ENCODE results near the gene RTL5.
A peak's percentile ranks its signal among the peaks of the same experiment; 100 is the strongest.

RTL5 gene

DNA sequence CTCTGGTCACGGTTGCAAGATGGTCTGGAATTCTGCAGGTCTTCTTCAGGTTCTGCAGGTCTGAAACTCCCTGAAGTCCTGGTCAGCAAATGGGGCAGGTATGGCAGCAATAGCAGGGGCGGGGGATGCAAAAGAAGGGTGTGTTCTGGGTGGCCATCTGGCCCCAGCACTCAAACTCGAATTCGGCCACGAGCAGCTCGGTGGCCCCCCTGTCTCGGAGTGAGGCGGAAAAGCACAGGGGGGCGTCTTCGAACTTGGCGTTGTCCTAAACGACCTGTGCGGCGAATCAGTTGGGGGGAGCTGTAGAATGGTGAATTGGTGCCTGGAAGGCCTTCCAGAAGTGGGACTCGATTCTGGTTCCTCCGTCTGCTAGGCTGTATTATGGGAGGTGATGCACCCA, 2.1 kb downstream of the RTL5 start:
- DNase-seq (ENCODE audit: low read depth), result no peak

DNA sequence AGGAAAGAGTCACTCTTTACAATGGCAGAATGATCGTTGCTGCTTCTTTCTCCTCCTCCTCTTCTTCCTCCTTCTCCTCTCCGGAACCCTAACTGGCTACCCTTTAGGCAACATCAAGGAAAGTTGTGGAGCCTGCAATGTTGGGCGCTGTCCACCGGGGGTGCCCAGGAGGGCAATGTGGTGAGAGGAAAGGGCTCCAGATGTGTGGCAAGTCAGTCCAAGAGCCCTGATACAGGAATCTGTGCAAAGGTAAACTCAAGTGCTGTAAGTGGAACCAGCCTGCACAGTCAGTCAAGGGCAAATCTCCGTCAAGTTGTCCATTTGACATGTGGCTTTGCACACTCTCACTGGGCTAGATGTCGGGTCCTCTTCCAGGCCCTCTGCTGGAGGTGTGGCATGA, 2.8 kb downstream of the RTL5 start:
- DNase-seq (ENCODE audit: low read depth), result no peak

DNA sequence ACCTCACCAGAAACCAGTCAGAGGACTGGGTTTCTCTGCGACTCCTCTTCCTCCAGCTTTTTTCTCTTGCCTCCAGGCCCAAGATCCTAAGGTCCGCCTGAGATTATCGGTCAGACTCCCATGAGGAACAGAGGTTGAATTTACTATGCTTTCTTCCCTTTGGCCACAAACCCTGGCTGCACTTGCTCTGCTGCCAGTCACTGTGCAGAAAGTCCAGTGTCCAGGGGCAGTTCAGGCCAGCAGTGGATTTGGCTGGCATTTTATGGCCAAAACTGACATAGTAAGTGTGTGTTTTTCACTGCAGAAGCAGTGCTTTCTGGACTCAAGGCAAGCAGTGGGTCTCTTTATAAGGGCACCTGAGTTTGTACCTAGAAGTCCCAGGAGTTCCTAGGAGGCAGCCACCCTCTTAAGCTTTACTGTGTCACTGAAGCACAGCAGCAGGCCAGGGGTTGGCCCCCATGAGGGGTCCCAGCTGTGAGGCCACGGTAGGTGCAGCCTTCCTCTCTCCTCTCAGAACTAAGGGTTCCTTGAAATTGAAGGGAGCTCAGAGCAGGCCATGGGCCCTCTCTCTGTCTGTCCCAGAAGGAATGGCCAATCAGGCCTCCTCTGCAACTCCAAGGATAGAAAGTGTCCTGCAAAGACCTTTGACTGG, 3.4 kb downstream of the RTL5 start:
- DNase-seq (ENCODE audit: low read depth), result no peak

DNA sequence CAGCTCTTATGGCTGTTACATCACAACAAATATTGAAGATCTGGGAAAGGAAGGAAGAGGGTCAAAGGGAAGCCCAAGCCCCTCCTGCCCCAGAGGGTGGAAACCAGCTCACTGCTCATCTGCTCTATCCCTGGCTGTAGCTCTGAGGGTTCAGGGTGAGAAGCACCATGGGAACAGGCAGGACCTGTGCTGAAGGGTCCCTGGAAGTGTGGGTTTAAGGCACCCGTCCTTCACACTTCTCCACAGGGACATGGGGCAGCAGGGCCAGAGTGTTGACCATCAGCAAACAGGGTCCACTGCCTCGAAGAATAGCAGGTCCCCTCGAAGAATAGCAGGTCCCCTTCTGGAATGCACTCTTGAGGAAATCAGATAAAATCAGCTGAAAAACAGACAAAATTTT, 4.4 kb downstream of the RTL5 start:
- no peak for DNase-seq (ENCODE audit: low read depth)

DNA sequence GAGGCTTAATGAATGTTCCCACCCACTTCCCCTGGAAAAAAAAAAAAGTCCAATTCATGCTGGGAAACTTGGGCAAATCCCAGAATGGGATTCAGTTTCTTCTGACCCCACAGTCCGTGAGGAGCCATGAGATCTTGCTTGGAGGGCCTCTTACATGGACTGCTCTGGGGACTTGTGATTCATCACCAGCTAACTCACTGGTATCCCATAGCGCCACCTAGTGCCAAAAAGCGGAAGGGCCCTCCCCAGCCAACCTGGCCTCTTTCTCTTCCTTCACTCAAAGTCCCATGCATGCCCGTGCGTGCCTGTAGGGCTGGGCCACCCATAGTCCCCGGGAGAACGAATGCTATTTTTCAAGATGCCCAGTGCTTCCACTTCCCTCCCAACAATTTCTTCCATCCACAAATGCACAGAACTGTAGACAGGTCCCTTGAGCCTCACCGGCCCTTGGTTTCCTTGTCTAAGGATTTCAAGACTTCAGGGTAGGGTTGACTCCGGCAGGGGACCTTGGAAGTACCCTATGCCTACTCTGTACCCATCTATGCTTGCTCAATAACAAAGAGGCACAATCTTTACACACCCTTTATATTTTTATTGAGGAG, 5.1 kb downstream of the RTL5 start:
- DNase-seq (ENCODE audit: low read depth), result peak; percentile 66

DNA sequence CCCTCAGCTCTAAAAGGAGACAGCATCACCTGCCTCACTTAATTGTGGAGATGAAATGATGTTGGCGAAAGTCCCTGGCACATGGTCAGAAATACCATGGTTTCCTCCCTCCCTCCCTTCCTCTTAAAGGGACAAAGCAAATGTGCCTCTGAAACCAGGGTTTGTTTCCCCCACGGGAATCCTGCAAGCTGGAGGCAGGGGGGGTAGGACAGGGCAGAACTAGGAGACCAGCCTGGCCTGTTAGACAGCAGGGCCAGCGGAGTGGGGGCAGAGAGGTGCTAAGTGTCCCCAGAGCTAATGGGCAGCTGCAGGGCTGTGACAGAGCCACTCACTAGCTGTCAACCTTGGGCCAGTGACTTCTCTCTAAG, 5.7 kb downstream of the RTL5 start:
- no peak for DNase-seq (ENCODE audit: low read depth)

DNA sequence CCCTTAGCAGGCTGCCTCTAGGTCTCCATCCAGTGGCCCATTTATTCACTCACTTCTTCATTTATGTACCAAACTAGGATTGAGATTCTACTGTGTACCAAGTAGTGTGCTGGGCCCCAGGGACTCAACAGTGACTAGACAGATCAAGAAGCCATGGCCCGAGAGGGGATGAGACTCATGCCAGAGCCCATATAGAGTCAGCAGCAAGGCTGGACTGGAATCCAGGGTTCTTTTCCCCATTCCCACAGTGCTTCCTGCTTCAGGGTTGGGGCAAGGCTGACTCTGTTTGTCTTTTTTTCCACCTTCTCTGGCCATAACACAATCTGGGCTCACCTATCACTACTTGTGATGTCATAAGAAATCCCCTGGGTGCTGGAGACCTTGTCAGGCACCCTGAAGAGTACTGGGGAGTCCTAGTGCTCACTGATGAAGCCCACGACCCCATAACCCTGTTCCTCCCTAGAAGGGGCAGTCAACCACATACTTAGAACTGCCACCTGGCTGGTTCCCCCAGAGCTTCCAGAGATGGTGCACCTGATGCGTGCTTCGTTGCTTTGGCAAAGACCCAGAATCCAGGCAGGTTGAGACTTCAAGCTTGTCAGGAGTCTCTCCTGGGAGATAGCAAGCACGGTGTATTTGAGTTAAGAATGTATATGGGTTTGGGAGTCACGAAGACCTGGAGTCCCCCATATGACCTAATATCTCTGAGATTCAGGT, 6.2 kb downstream of the RTL5 start:
- no peak for DNase-seq (ENCODE audit: low read depth)

DNA sequence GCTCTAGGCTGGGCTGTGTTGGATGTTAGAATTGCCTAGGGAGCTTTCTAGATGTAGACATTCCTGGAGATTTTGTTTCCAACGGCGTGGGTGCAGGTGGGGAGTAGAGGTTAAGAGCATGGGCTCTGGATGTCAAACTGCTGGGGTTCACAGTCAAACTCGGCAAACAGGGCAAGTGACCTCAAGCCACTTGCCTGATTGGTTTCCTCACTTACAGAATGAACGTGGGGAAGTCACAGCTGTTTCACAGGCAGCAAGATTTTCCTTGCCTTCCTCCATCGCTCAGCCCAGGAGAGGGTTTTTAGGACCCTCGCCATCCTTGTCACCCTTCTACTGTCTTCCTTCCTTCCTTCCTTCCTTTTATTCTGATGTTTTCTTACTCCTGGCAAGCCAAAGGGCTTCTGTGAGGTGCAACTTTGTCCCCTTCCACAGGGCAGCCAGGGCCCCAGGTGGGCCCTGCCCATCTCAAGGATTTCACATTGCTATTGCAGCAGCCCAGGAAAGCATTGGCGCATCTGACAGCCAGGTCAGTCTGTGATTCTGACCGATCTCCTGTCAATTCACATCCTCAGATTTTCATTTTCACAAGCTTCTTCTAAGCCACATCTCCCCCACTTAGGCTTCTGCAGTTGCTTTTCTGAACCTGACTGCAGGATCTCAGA, 7.0 kb downstream of the RTL5 start:
- no peak for DNase-seq (ENCODE audit: low read depth)

DNA sequence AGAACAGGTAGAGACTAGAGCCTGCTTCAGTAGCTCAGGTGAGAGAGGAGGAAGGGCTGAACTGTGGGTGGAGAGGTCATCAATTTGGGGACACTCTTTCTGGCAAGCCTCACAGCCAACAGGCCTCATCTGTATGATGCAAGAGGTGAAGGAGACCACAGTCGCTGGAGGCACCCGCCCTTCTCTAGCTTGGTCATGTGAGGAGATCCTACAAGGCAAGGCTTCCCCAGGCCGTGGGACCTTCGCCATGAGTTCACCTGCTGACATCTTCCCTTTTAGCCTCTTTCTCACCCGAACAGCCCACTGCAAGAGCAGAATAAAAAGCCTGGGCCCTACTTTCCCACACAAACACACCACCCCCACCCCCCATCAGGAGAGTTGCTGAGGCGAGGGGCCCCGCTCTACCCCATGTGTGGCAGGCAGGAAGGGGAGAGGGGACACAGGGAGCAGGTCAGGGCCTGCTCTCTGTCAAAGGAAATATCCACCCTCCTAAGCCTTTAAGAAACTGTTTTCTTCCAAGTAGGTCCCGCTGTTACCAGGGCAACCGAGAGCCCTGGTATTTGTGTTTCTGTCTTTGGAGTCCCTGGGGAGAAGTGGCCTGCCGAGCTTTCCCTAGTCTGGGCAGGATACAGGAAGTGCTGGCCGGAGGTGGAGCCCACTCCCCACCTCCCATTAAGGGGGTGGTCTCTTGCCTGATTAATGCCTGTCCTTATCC, 8.1 kb downstream of the RTL5 start:
- DNase-seq (ENCODE audit: low read depth), result no peak

DNA sequence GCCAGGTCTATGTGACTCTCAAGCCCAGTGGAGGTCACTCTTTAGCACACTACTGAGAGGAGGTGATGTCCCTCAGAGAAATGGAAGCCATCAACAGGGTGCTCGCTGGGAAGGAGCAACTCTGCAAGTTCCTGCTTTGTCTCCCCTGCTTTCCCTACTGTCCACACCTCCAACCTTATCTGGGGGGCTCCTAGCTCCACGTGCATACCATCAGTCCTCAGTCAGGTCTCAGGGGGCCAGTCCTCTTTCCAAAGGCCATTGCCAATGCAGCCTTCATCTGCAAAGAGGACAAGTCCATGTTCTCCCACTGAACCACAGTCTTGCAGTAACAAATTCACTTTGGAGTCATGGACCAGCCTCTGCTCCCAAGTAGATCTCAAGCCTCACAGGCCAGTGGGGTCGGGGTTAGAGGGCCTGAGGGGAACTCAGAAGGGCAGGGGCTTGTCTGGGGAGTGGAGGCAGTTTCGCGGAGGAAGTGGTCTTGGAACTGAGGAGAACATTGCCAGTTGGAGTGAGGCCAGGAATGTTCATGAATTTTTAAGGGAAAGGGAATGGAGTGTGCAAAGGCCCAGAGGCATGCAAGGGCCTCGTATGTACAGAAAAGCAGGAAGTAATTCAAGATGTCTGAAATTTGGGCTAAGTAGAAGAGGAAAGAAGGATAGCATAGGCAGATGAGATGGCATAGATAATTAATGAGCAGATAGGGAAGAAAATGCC, 8.9 kb downstream of the RTL5 start:
- DNase-seq (ENCODE audit: low read depth), result no peak

DNA sequence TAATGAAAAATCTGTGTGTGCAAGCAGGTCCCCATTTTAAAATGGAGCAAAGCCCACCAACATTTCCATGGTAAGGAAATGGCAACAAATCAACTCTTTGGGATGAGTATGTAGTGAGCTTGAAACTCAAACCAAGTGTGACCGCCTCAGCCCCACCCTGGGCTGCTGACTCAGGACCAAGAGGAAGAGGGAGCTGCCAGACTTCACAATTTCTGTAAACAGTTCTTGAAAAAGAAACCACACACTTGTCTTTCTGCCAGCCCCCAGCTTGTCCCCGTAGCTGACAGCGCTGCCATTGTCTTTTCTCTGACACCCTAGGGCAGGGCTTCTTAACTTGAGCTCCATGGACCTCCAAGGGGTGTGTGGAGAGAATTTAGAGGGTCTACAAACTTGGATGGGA, 10.3 kb downstream of the RTL5 start:
- DNase-seq (ENCODE audit: low read depth), result no peak

DNA sequence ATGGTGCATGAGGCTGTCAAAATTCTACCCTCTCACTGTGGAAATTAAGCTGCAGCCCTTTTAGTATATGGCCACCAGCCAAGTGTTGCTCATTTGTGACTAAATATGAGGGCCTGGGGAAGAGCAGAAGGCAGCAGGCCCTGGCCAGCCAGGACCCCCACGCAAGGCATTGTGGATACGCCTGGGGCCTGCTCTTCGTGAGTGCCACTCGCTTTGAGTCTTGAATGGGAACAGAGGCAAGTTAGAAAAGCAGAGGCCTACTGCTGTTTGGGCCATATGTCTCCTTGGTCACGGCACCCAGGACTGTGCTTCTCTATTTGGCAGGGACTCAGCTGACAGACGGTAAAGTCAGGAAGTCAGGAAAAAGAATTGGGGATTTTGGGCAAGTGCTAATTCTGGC, 10.9 kb downstream of the RTL5 start:
- DNase-seq (ENCODE audit: low read depth), result no peak

DNA sequence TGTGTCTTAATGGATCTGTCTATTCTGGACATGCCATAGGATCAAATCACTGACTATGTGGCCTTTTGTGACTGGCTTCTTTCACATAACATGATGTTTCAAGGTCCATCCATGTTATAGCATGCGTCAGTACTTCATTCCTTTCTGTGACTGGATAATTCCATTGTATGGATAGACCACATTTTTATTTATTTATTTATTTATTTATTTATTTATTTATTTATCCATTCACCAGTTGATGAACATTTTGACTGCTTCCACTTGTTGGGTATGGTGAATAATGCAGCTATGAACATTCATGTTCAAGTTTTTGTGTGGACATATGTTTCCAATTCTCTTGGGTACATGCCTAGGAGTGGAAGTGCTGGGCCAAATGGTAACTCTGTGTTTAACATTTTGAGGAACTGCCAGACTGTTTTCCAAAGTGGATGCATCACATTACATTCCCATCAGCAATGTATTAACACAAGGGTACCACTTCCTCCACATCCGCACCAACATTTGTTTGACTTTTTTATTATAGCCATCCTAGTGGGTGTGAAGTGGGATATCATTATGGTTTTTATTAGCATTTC, 14.0 kb downstream of the RTL5 start:
- DNase-seq (ENCODE audit: low read depth), result no peak

DNA sequence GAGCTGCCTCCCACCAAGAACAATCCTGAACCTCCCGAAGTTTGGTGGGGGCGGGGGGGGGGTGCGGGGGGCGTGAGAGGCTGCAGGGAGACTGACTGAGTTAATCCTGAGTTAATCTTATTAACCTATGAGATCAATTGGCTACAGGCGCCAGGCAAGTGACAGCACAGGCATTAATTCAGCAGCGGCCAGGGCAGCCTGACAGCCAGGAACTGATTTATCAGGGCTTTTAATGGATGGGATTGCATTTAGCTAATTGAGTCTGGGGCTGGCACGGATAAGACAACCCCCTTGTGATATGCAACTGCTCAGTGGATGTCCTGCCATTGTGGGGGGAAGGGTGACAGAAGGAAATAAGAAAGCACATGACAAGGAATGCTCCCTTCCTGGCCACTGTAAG, 16.3 kb downstream of the RTL5 start:
- DNase-seq (ENCODE audit: low read depth), result no peak

DNA sequence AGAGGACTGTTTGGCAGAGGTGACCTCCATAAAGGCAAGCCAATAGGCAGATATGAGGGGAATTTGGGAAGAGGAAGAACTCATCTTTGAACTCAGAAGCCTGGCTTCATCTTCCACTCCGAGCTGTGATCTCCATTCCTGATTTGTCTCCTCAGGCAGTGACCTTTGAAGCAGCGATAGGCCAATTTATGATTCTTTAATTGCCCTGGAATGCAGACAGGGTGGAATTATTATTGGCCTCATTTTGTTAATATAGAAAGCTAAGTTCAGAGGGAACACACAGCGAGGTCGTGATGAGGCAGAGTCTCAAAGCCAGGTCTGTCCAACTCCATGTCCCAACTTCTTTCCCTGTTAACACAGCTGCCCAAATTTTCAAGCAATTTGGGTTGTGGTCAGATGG, 16.9 kb downstream of the RTL5 start:
- DNase-seq (ENCODE audit: low read depth), result no peak

DNA sequence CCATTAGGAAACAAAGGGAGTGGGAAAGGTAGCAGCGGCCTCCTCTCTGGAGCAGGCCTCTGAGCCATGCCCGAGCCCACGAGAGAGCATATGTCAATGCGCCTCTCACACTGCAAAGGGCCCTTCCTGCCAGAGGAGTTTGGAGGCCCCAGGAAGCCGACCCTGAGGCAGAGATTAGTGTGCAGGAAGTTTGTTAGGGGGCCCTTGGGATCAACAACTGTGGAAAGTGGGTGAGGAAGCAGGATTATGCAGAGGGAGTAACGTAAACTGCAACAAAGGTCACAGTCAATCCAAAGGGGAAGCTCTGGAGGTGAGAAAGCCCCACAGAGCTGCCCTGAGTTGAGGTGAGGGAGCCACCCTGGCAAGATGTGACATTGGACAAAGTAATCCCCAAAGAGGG, 17.4 kb downstream of the RTL5 start:
- DNase-seq (ENCODE audit: low read depth), result no peak

DNA sequence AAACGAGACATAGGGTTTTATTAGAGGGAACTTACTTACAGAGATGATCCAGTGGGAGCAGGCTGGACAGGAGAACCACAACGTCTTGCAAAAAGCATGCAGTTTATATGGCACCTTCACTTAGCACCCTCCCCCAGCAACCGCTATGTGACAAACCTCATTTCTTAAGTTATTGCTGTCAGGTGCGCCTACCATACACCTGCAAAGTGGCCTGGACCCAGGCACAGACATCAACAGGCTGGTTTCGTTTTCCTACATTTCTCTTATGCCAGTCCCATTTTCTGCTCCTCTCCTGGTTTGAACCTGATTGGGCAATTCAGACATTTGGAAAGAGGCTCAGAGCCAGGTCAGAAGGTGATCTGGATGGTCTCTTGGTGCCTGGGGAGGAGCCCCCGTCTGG, 18.3 kb downstream of the RTL5 start:
- no peak for DNase-seq (ENCODE audit: low read depth)

DNA sequence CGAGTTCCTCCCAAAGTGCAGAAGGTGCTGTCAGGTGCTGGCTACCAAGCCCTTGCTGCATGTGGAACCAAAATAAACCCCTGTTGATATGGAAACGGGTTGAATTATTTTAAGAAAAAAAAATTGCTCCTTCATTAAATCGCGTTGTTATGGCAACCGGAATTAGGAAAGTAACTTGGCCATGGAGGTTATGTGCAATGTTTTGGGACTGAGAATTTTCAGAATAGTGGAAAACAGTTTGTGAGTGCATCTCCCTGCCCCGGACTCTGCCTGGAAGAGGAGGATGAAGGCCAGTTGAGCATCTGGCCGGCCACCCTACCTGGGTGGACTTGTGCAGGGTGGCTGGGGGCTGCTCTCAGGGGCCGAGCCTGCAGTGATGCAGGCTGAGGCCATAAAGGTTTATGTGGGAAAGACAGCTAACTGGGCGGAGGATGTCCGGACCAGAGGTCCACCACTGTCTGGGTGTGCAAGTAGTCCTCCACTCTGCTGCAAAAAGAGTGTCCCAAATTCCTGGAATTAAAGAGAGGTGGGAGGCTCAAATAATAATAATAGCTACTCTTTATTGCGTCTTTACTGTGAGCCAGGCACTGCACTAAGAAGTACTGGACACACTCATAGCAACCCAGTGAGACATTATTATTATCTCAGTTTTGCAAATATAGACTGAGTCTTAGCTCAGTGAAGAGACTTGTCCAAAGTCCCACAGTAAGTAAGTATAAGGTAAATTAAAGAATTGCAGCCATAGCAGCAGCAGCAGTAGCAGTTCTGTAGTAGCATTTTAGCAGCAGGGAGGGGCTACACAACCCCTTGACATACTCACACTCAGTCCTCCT, 20.6 kb downstream of the RTL5 start:
- DNase-seq (ENCODE audit: low read depth), result no peak

DNA sequence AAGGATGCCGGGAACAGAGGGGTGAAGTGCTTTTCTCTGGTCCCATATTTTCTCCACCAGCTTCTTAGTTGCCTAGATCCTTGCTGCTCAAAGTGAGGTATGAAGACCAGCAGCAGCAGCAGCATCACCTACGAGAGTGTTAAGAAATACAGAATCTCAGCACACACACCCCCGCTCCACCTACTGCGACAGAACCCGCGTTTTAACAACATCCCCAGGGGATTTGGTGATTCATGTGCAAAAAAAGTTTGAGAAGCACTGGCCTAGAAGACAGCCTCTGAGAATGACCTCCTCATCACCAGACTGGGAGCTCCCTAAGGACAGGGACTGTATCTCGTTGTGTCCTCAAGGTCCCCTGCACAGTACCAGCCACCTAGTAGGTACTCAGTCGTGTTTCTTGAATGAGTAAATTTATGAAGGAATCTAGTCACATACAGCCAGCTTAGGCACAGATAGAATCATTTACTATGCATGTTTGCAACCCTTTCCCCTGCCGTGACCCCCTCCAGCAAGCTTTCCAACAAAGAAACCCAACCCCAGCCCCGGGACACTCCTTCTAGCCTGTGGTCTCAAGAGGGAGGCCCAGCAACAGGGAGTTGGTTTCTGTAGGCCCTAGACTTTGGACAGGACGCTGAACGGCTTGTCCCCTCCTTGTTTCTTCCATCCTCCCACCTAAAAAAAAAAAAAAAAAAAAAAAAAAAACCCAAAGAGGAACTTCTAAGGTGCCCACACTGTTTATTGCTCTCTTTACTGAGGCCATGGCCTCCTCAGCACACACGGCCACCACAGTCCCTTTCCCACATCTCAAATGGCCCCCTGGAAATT, 21.5 kb downstream of the RTL5 start:
- DNase-seq (ENCODE audit: low read depth), result no peak

DNA sequence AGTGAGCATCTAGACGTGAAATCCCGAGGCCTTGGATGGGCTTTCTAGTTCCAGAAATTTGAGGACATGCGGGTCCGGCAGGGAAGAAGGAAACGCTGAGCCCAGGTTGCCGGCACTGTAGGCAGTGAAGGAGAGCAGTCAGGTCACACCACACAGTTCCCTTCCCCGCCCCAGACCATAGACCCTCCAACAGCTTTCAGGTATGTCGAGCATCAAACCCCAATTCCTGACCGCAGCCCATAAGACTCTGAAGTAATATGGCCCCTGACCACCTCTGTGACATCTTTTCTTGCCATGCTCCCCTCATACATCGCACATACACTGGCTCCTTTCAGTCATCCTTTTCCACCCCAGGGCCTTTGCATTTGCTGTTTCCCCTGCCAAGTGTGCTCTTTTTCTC, 23.0 kb downstream of the RTL5 start:
- no peak for DNase-seq (ENCODE audit: low read depth)
